Endodermal cell (in vitro differentiated cells): Measurements from ENCODE around the gene GFRA4. TPM values are rescaled to one million over a fixed set of nuclear protein-coding genes. Genes with fewer than 3 reads are reported as not detected.

Experiments
- DNase-seq: peaks from one replicate; pipeline ENCODE4 v3.0.0-alpha.2; 2017
- H3K27ac ChIP-seq: 2 replicates; pipeline ENCODE4 v1.5.1; 2013; ENCODE audit warnings: mild to moderate bottlenecking, low read depth, low read length, moderate library complexity
- H3K27me3 ChIP-seq: 2 replicates; pipeline ENCODE4 v1.6.1; 2013; ENCODE audit warnings: mild to moderate bottlenecking, low read length, moderate library complexity; ENCODE audit not compliant: insufficient read depth, control insufficient read depth, poor library complexity, severe bottlenecking
- H3K36me3 ChIP-seq: 2 replicates; pipeline ENCODE4 v1.7.0; 2013; ENCODE audit warnings: mild to moderate bottlenecking, low read length, moderate library complexity; ENCODE audit not compliant: control insufficient read depth, insufficient read depth
- H3K4me1 ChIP-seq: one replicate; pipeline ENCODE4 v1.7.0; 2013; ENCODE audit warnings: low read length; ENCODE audit not compliant: control insufficient read depth, insufficient read depth
- H3K4me3 ChIP-seq: 2 replicates; pipeline ENCODE4 v1.5.1; 2013; ENCODE audit warnings: mild to moderate bottlenecking, low read length, moderate library complexity
- H3K9ac ChIP-seq: 2 replicates; pipeline ENCODE4 v1.6.1; 2013; ENCODE audit warnings: mild to moderate bottlenecking, low read length, moderate library complexity; ENCODE audit not compliant: poor library complexity, severe bottlenecking; ENCODE audit errors: extremely low read depth
- H3K9me3 ChIP-seq: 2 replicates; pipeline ENCODE4 v1.6.1; 2013; ENCODE audit warnings: mild to moderate bottlenecking, low read length, moderate library complexity; ENCODE audit not compliant: control insufficient read depth
- H3K27ac Mint-ChIP-seq: 2 replicates; pipeline ENCODE4 v1.8.0; 2020; ENCODE audit warnings: mixed read lengths
- H3K27me3 Mint-ChIP-seq: 2 replicates; pipeline ENCODE4 v1.8.0; 2021; ENCODE audit warnings: mild to moderate bottlenecking, mixed read lengths; ENCODE audit not compliant: insufficient read depth
- H3K36me3 Mint-ChIP-seq: 2 replicates; pipeline ENCODE4 v1.8.0; 2020; ENCODE audit warnings: low read depth, mixed read lengths
- H3K4me1 Mint-ChIP-seq: 2 replicates; pipeline ENCODE4 v1.8.0; 2020; ENCODE audit warnings: mixed read lengths
- H3K4me3 Mint-ChIP-seq: 2 replicates; pipeline ENCODE4 v1.8.0; 2020; ENCODE audit warnings: mild to moderate bottlenecking, moderate library complexity, mixed read lengths
- H3K9me3 Mint-ChIP-seq: 2 replicates; pipeline ENCODE4 v1.8.0; 2020; ENCODE audit warnings: mild to moderate bottlenecking, mixed read lengths
- CTCF ChIP-seq: fragments of 200-600 bp; sonication (generic); conservative IDR thresholded peaks from 2 replicates; pipeline ENCODE4 v1.5.0; 2021; ENCODE audit warnings: antibody characterized with exemption, mild to moderate bottlenecking
- WGBS, 2 experiments: methylation state at CpG; one replicate each; pipeline versions ENCODE4 v1.1.5 to v1.1.7; 2013; ENCODE audit warnings: missing lambda C conversion rate in 2 of 2, mixed read lengths in 1 of 2; ENCODE audit not compliant: insufficient coverage in 1 of 2, insufficient read length in 1 of 2; 5-methylcytosine and 5-hydroxymethylcytosine counted together
- total RNA-seq, 2 donors: library from RNA; stranded (reverse); fragmentation: NEBNext Ultra II Directional in 1 of 2; extraction: Animal tissue kit (Norgen Biotek cat#: 25700) in 1 of 2; gene quantifications; 2 replicates in 1 of 2; 3 replicates in 1 of 2; pipeline ENCODE4 v1.2.1, GENCODE V29; 2021

Gene GFRA4
- total RNA-seq, 2 donors from 2014 or later = not detected

- H3K4me3 ChIP-seq = no peak overlapping the region
- no peaks in the 10 kb centered on the region for H3K36me3 ChIP-seq
- H3K9ac ChIP-seq = no peak overlapping the region
- Mint-ChIP-seq H3K9me3 (no peaks in the 10 kb centered on the region), H3K27ac (no peak overlapping the region), H3K36me3 (peaks cover 16% of the 10 kb centered on the region), H3K4me1 (peaks cover 14% of the 10 kb centered on the region), H3K4me3 (no peak overlapping the region), H3K27me3 (no peaks in the 10 kb centered on the region)
- no peak for TF ChIP-seq CTCF
- no peaks in the 10 kb centered on the region for H3K27me3 ChIP-seq
- no peak overlapping the region for H3K27ac ChIP-seq
- H3K4me1 ChIP-seq = no peaks in the 10 kb centered on the region
- DNase-seq = no peak
- H3K9me3 ChIP-seq = no peaks in the 10 kb centered on the region
- WGBS, 2 experiments = 84 to 86% methylated on average over 9 to 16 of the region's 16 CpGs
Observed at GRCh38 chr20:3628502-3629314, 34.5 kb downstream of the GFRA4 start.

GRCh38 chr20:3627476-3627875, 35.7 kb downstream of the GFRA4 start:
- H3K27ac Mint-ChIP-seq = no peak overlapping the region
- no peaks in the 10 kb centered on the region for H3K9me3 ChIP-seq
- WGBS, 2 experiments = 96 to 100% methylated on average over 2 of the region's 2 CpGs
- peaks cover 12% of the 10 kb centered on the region for H3K4me1 Mint-ChIP-seq
- no peak for TF ChIP-seq CTCF
- H3K9ac ChIP-seq = no peak overlapping the region
- no peaks in the 10 kb centered on the region for H3K27me3 Mint-ChIP-seq
- H3K4me3 ChIP-seq = no peak overlapping the region
- H3K36me3 ChIP-seq = no peaks in the 10 kb centered on the region
- no peaks in the 10 kb centered on the region for H3K27me3 ChIP-seq
- H3K36me3 Mint-ChIP-seq = peaks cover 16% of the 10 kb centered on the region
- no peak overlapping the region for H3K27ac ChIP-seq
- no peaks in the 10 kb centered on the region for H3K9me3 Mint-ChIP-seq
- DNase-seq = no peak
- H3K4me3 Mint-ChIP-seq = no peak overlapping the region
- H3K4me1 ChIP-seq = no peaks in the 10 kb centered on the region

- peaks cover 5% of the 10 kb centered on the region for H3K36me3 Mint-ChIP-seq
- WGBS, 2 experiments = 90 to 96% methylated on average over 2 to 4 of the region's 4 CpGs
Observed at GRCh38 chr20:3622406-3622805, 40.8 kb downstream of the GFRA4 start.

More at GRCh38 chr20:3622406-3622805, 40.8 kb downstream of the GFRA4 start:
- Histone ChIP-seq H3K36me3 (no peaks in the 10 kb centered on the region), H3K9me3 (no peaks in the 10 kb centered on the region), H3K9ac (no peak overlapping the region), H3K4me3 (no peak overlapping the region), H3K27me3 (no peaks in the 10 kb centered on the region), H3K4me1 (no peaks in the 10 kb centered on the region), H3K27ac (no peak overlapping the region)
- Mint-ChIP-seq H3K4me1 (no peaks in the 10 kb centered on the region), H3K27ac (no peak overlapping the region), H3K9me3 (no peaks in the 10 kb centered on the region), H3K27me3 (no peaks in the 10 kb centered on the region), H3K4me3 (no peak overlapping the region)
- DNase-seq = no peak
- no peak for TF ChIP-seq CTCF
